ENCODE data around the gene CTNNA3.

DNA sequence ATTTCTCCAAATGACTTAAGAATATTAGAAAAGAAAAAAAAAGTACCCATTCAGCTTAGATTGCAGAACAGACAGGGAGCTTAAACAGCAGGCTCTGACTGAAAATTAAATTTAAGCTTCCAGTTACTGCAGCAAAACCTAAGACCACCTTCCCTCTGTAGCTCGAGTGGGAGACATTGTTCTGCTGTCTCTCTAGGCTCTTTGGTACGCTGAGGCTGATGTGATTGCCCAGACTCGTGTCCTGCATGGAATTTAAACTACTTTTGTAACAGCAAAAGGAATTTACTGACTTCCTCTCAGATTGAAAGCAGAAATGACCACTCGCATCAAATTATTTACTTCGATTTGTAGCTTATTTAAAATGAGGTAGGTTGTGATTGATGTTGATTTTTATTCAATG, 645.6 kb downstream of the CTNNA3 start:
- TF ChIP-seq, protein P1, sequence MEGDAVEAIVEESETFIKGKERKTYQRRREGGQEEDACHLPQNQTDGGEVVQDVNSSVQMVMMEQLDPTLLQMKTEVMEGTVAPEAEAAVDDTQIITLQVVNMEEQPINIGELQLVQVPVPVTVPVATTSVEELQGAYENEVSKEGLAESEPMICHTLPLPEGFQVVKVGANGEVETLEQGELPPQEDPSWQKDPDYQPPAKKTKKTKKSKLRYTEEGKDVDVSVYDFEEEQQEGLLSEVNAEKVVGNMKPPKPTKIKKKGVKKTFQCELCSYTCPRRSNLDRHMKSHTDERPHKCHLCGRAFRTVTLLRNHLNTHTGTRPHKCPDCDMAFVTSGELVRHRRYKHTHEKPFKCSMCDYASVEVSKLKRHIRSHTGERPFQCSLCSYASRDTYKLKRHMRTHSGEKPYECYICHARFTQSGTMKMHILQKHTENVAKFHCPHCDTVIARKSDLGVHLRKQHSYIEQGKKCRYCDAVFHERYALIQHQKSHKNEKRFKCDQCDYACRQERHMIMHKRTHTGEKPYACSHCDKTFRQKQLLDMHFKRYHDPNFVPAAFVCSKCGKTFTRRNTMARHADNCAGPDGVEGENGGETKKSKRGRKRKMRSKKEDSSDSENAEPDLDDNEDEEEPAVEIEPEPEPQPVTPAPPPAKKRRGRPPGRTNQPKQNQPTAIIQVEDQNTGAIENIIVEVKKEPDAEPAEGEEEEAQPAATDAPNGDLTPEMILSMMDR (conservative IDR thresholded peaks at IDR 0.05 in 1 of 2, IDR thresholded peaks at IDR 0.05 in 1 of 2; ENCODE audit: extremely low read depth in 1 of 2, insufficient read depth in 1 of 2, low read depth in 1 of 2, low read length in 2 of 2): no peak
- no peak for TF ChIP-seq EZH2 (IDR thresholded peaks at IDR 0.05; ENCODE audit: borderline replicate concordance, low read length)

All from mammary epithelial cell (primary cell).